HepG2 (cell line): ENCODE measurements around the gene OR4Q3. TPM values are rescaled to one million over a fixed set of nuclear protein-coding genes. Genes with fewer than 3 reads are reported as not detected.

Source experiments
- ATAC-seq: fragments of 200-7000 bp; cut with Tn5 transposase; 3 replicates; pipeline ENCODE4 v1.9.1; 2020; ENCODE audit warnings: mild to moderate bottlenecking, moderate library complexity
- Bru-seq: library from RNA; stranded (reverse); fragments of 400-500 nt; gene quantifications from one replicate; lab custom pipeline; 2021; lab: Mats Ljungman, UMichigan
- BruChase-seq, 2 experiments: library from RNA; stranded (reverse); fragments of 400-500 nt; gene quantifications; one replicate each; lab custom pipeline; 2021; lab: Mats Ljungman, UMichigan
- BruUV-seq: library from RNA; stranded (reverse); fragments of 400-500 nt; replicated peaks from 2 replicates; lab custom pipeline; 2021; lab: Mats Ljungman, UMichigan
- CTCF ChIA-PET: fragments of 300-600 bp; formaldehyde crosslinking; extraction: SDS; loops from one replicate; lab custom pipeline; 2021; ENCODE audit warnings: low total read pairs, inconsistent platforms, low intra/inter-chr PET ratio; lab: Yijun Ruan, JAX
- POLR2A ChIA-PET: fragments of 350-600 bp; sonication (Branson Sonifier 250); formaldehyde crosslinking; loops from one replicate; lab custom pipeline; 2020; ENCODE audit warnings: antibody characterized with exemption, inconsistent platforms; lab: Yijun Ruan, JAX
- DNase-seq: peaks from one replicate; pipeline ENCODE4 v3.0.0-alpha.2; 2015; ENCODE audit warnings: low spot score
- FAIRE-seq: peaks from 3 replicates; lab custom pipeline; 2011; peaks lifted over from hg19 to GRCh38; lab: Jason Lieb, UNC
- H2AFZ ChIP-seq: one replicate; pipeline ENCODE4 v1.6.1; 2011; ENCODE audit warnings: low read length, inconsistent platforms
- H3K27ac ChIP-seq: fragments of 300-600 bp; 3 replicates; pipeline ENCODE4 v1.8.0; 2011; ENCODE audit warnings: mixed run types, mild to moderate bottlenecking, mixed read lengths, low read length, inconsistent platforms; ENCODE audit not compliant: insufficient read depth; ENCODE audit errors: extremely low read length
- H3K27me3 ChIP-seq, 2 experiments: fragments of 200-600 bp in 1 of 2; 2 replicates in 1 of 2; 3 replicates in 1 of 2; pipeline versions ENCODE4 v1.6.0 to v1.8.0; 2011; ENCODE audit warnings: low read length in 2 of 2, mild to moderate bottlenecking in 2 of 2, moderate library complexity in 2 of 2, inconsistent platforms in 1 of 2; ENCODE audit not compliant: insufficient read depth in 2 of 2, control insufficient read depth in 1 of 2
- H3K36me3 ChIP-seq, 2 experiments: fragments of 200-600 bp in 1 of 2; replicated peaks in 1 of 2; 2 replicates in 1 of 2; 3 replicates in 1 of 2; pipeline versions ENCODE4 v1.5.1 to v1.8.0; 2011; ENCODE audit warnings: low read length in 2 of 2, inconsistent platforms in 1 of 2; ENCODE audit not compliant: insufficient read depth in 2 of 2, control insufficient read depth in 1 of 2
- H3K4me1 ChIP-seq: 2 replicates; pipeline ENCODE4 v1.5.1; 2012; ENCODE audit warnings: low read length, inconsistent platforms; ENCODE audit not compliant: insufficient read depth
- H3K4me2 ChIP-seq: 2 replicates; pipeline ENCODE4 v1.6.0; 2011; ENCODE audit warnings: low read depth, low read length, inconsistent platforms
- H3K4me3 ChIP-seq, 3 experiments: fragments of 200-600 bp in 1 of 3; sonication (generic), shearing (Covaris generic) in 1 of 3; replicated peaks in 1 of 3; 2 replicates each; pipeline ENCODE4 v1.5.1; 2011 to 2016; ENCODE audit warnings: low read length in 3 of 3, inconsistent platforms in 2 of 3, low read depth in 2 of 3, mild to moderate bottlenecking in 2 of 3, control low read depth in 1 of 3, mixed read lengths in 1 of 3; ENCODE audit not compliant: insufficient read depth in 1 of 3
- H3K79me2 ChIP-seq: one replicate; pipeline ENCODE4 v1.6.1; 2011; ENCODE audit warnings: low read length, inconsistent platforms; ENCODE audit not compliant: insufficient read depth
- H3K9ac ChIP-seq: 2 replicates; pipeline ENCODE4 v1.6.0; 2011; ENCODE audit warnings: mild to moderate bottlenecking, low read depth, low read length, inconsistent platforms; ENCODE audit not compliant: insufficient read depth
- H3K9me3 ChIP-seq: 2 replicates; pipeline ENCODE4 v1.5.1; 2012; ENCODE audit warnings: mild to moderate bottlenecking, low read length
- H4K20me1 ChIP-seq: 2 replicates; pipeline ENCODE4 v1.6.0; 2011; ENCODE audit warnings: inconsistent platforms, mild to moderate bottlenecking, low read length, moderate library complexity; ENCODE audit not compliant: insufficient read depth
- CHD2 ChIP-seq: IDR thresholded peaks from 2 replicates; pipeline ENCODE4 v1.6.1; 2011; ENCODE audit warnings: low read depth, low read length, improper control_type of control experiment
- DNMT3B ChIP-seq: conservative IDR thresholded peaks from 2 replicates; pipeline ENCODE4 v1.6.1; 2016; ENCODE audit warnings: missing biosample characterization, control low read depth
- MAFG ChIP-seq: sonication (generic); formaldehyde crosslinking; IDR thresholded peaks from 2 replicates; pipeline ENCODE4 v1.5.1; 2020; ENCODE audit warnings: mild to moderate bottlenecking, missing genetic modification reagents
- MBNL3 ChIP-seq: fragments of 250-450 bp; sonication (Bioruptor Pico); conservative IDR thresholded peaks from 2 replicates; pipeline ENCODE4 v1.8.0; 2022; ENCODE audit warnings: mild to moderate bottlenecking, inconsistent platforms
- MIER3 ChIP-seq: IDR thresholded peaks from 2 replicates; pipeline ENCODE4 v1.6.1; 2016; ENCODE audit warnings: missing compliant biosample characterization, borderline replicate concordance
- NFKB2 ChIP-seq: sonication (generic); formaldehyde crosslinking; IDR thresholded peaks from 2 replicates; pipeline ENCODE4 v1.4.0; 2020; ENCODE audit warnings: missing genetic modification reagents, borderline replicate concordance
- PLRG1 ChIP-seq: fragments of 450-650 bp; conservative IDR thresholded peaks from 2 replicates; pipeline ENCODE4 v1.6.1; 2016
- SUZ12 ChIP-seq: fragments of 150-350 bp; IDR thresholded peaks from 2 replicates; pipeline ENCODE4 v1.6.1; 2014; ENCODE audit warnings: low read depth, low read length
- TAF1 ChIP-seq: sonication (generic); formaldehyde crosslinking; IDR thresholded peaks from 2 replicates; pipeline ENCODE4 v1.4.0; 2020; ENCODE audit warnings: missing genetic modification reagents
- TRIM24 ChIP-seq: sonication (generic); formaldehyde crosslinking; IDR thresholded peaks from 2 replicates; pipeline ENCODE4 v1.8.0; 2022; ENCODE audit warnings: mild to moderate bottlenecking, missing genetic modification reagents
- ZFP62 ChIP-seq: sonication (generic); formaldehyde crosslinking; IDR thresholded peaks from 2 replicates; pipeline ENCODE4 v1.4.0; 2020; ENCODE audit warnings: missing genetic modification reagents
- ZNF282 ChIP-seq: fragments of 450-650 bp; IDR thresholded peaks from 2 replicates; pipeline ENCODE4 v1.6.1; 2018; ENCODE audit not compliant: partially characterized antibody
- ZNF33B ChIP-seq: sonication (generic); formaldehyde crosslinking; IDR thresholded peaks from 2 replicates; pipeline ENCODE4 v1.5.1; 2020; ENCODE audit warnings: mild to moderate bottlenecking, missing genetic modification reagents
- ZNF768 ChIP-seq: sonication (generic); formaldehyde crosslinking; IDR thresholded peaks from 2 replicates; pipeline ENCODE4 v1.4.0; 2020; ENCODE audit warnings: missing genetic modification reagents
- ZSCAN20 ChIP-seq: sonication (generic); formaldehyde crosslinking; IDR thresholded peaks from 2 replicates; pipeline ENCODE4 v1.4.0; 2020; ENCODE audit warnings: missing genetic modification reagents, mild to moderate bottlenecking, borderline replicate concordance
- WGBS: methylation state at CpG from one replicate; pipeline ENCODE4 v1.1.6; 2017; ENCODE audit warnings: low lambda C conversion rate; 5-methylcytosine and 5-hydroxymethylcytosine counted together
- in situ Hi-C: cut with HindIII; loops from 2 replicates; pipeline ENCODE4 v1.10.0; 2017; ENCODE audit warnings: low pct_unique_long_range_greater_than_20kb; ENCODE audit not compliant: extremely low pct_ligation_motif_present
- intact Hi-C: fragments of 100-400 bp; cut with micrococcal nuclease; formaldehyde crosslinking; loops from one replicate; pipeline ENCODE4 v1.10.0; 2022; ENCODE audit not compliant: unreplicated experiment
- long read RNA-seq, 2 experiments: library from RNA in 1 of 2; library from polyadenylated mRNA in 1 of 2; stranded (forward) in 1 of 2; unstranded in 1 of 2; transcript quantifications; one replicate each; pipeline ENCODE4 v2.0.0, GENCODE V29; 2019 to 2022
- polyA minus RNA-seq, 3 experiments: library from RNA; depleted of rRNA, polyadenylated mRNA; stranded (reverse); fragments of >200 nt; gene quantifications; 2 replicates each; pipeline ENCODE4 v1.2.3, GENCODE V29; 2011; ENCODE audit warnings: low replicate concordance in 1 of 3
- polyA plus RNA-seq, 8 experiments: library from polyadenylated mRNA; depleted of rRNA in 3 of 8; stranded (reverse) in 7 of 8; unstranded in 1 of 8; fragments of >200 nt; fragmentation: Illumina TruSeq in 4 of 8; extraction: Trizol in 4 of 8; gene quantifications; 2 replicates each; pipeline versions ENCODE4 v1.2.1 to v1.2.3, GENCODE V29; 2011 to 2016; ENCODE audit warnings: low read depth in 4 of 8, missing spikeins in 1 of 8, mixed read lengths in 1 of 8; ENCODE audit not compliant: insufficient read depth in 1 of 8
- total RNA-seq, 5 experiments: library from RNA; depleted of rRNA; stranded (reverse); fragments of >200 nt; fragmentation: Illumina TruSeq; extraction: Trizol; gene quantifications; 2 replicates each; pipeline ENCODE4 v1.2.3, GENCODE V29; 2016; ENCODE audit warnings: low read depth in 1 of 5
- TF ChIP-seq, protein P1 (sequence below): sonication (generic); formaldehyde crosslinking; IDR thresholded peaks from 2 replicates; pipeline ENCODE4 v1.5.0; 2020; ENCODE audit warnings: mild to moderate bottlenecking, missing genetic modification reagents

OR4Q3 gene
- total RNA-seq (2016; rRNA removed; fragmentation: Illumina TruSeq; extraction: Trizol) = not detected in 2 replicates
- not detected in 2 replicates for total RNA-seq (2016; cell fraction: cytosol; rRNA removed; fragmentation: Illumina TruSeq; extraction: Trizol; ENCODE audit: low read depth)
- not detected in 2 replicates for total RNA-seq (2016; cell fraction: insoluble cytoplasmic fraction; rRNA removed; fragmentation: Illumina TruSeq; extraction: Trizol)
- not detected in 2 replicates for total RNA-seq (2016; cell fraction: membrane; rRNA removed; fragmentation: Illumina TruSeq; extraction: Trizol)
- total RNA-seq (2016; cell fraction: nucleus; rRNA removed; fragmentation: Illumina TruSeq; extraction: Trizol) = not detected in 2 replicates
- polyA plus RNA-seq (2011; rRNA removed) = not detected in 2 replicates
- not detected in 2 replicates for polyA plus RNA-seq (2011; cell fraction: cytosol; rRNA removed)
- polyA plus RNA-seq (2011; cell fraction: nucleus; rRNA removed) = not detected in 2 replicates
- not detected in 2 replicates for polyA plus RNA-seq (2012)
- polyA plus RNA-seq (2016; cell fraction: cytosol; fragmentation: Illumina TruSeq; extraction: Trizol; ENCODE audit: low read depth) = not detected in 2 replicates
- not detected in 2 replicates for polyA plus RNA-seq (2016; cell fraction: insoluble cytoplasmic fraction; fragmentation: Illumina TruSeq; extraction: Trizol; ENCODE audit: low read depth)
- polyA plus RNA-seq (2016; cell fraction: membrane; fragmentation: Illumina TruSeq; extraction: Trizol; ENCODE audit: low read depth) = not detected in 2 replicates
- polyA plus RNA-seq (2016; cell fraction: nucleus; fragmentation: Illumina TruSeq; extraction: Trizol; ENCODE audit: insufficient read depth, low read depth) = not detected in 2 replicates
- polyA minus RNA-seq (2011; rRNA and poly(A)+ RNA removed; ENCODE audit: low replicate concordance) = not detected in 2 replicates
- not detected in 2 replicates for polyA minus RNA-seq (2011; cell fraction: cytosol; rRNA and poly(A)+ RNA removed)
- not detected in 2 replicates for polyA minus RNA-seq (2011; cell fraction: nucleus; rRNA and poly(A)+ RNA removed)
- not detected for Bru-seq, nascent RNA
- not detected for BruChase-seq, experiment 1, labeled RNA remaining after a 6-hour chase
- not detected for BruChase-seq, experiment 2, labeled RNA remaining after a 2-hour chase
- long read RNA-seq, experiment 1 = 0 reads
- long read RNA-seq, experiment 2 = 0 reads

DNA sequence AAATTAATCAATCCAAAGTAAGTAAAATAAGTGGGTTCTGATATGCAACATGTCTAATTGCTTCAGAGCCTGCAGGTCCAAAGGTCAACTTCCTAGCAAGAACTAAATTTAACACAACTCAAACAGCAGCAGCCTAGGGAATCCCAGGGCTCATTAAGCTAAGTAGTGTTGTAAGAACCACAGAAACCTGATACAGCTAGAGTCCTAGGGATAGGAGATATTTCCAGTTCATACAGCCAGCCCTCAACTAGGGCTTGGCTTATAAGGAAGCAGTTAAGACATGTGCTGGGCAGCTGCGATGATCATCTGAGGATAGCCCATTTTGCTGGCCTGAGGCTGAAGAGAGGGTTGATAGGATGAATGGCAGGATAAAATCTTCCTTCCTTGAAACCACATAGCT lies at the start of gene OR4Q3:
TSS of gene OR4Q3 (plus strand) at position 316 of the 400 bp plus-strand sequence.
- Histone ChIP-seq H3K27ac (no peak within 1 kb of the TSS), H3K79me2 (no peaks in the 10 kb centered on the region), H2AFZ (no peak within 1 kb of the TSS), H3K36me3 (no peaks in the 10 kb centered on the region), H4K20me1 (no peaks in the 10 kb centered on the region), H3K9me3 (no peaks in the 10 kb centered on the region), H3K4me3 (no peak within 1 kb of the TSS), H3K9ac (no peak within 1 kb of the TSS), H3K27me3 (no peaks in the 10 kb centered on the region), H3K4me2 (no peak within 1 kb of the TSS), H3K4me1 (no peaks in the 10 kb centered on the region)
- TF ChIP-seq ZSCAN20 (CRISPR knock-in tag) = no peak
- TF ChIP-seq NFKB2 = no peak
- no peak for TF ChIP-seq PLRG1
- TF ChIP-seq TAF1 (CRISPR knock-in tag) = no peak
- no peak for TF ChIP-seq CHD2
- TF ChIP-seq ZNF768 (CRISPR knock-in tag) = no peak
- TF ChIP-seq TRIM24 (CRISPR knock-in tag) = no peak
- no peak for TF ChIP-seq ZNF282
- no peak for TF ChIP-seq MAFG (CRISPR knock-in tag)
- TF ChIP-seq SUZ12 = no peak
- no peak for TF ChIP-seq MBNL3
- TF ChIP-seq ZNF33B = no peak
- no peak for TF ChIP-seq ZFP62 (CRISPR knock-in tag)
- no peak for TF ChIP-seq DNMT3B
- no peak for TF ChIP-seq MIER3 (CRISPR knock-in tag)
- TF ChIP-seq, protein P1, sequence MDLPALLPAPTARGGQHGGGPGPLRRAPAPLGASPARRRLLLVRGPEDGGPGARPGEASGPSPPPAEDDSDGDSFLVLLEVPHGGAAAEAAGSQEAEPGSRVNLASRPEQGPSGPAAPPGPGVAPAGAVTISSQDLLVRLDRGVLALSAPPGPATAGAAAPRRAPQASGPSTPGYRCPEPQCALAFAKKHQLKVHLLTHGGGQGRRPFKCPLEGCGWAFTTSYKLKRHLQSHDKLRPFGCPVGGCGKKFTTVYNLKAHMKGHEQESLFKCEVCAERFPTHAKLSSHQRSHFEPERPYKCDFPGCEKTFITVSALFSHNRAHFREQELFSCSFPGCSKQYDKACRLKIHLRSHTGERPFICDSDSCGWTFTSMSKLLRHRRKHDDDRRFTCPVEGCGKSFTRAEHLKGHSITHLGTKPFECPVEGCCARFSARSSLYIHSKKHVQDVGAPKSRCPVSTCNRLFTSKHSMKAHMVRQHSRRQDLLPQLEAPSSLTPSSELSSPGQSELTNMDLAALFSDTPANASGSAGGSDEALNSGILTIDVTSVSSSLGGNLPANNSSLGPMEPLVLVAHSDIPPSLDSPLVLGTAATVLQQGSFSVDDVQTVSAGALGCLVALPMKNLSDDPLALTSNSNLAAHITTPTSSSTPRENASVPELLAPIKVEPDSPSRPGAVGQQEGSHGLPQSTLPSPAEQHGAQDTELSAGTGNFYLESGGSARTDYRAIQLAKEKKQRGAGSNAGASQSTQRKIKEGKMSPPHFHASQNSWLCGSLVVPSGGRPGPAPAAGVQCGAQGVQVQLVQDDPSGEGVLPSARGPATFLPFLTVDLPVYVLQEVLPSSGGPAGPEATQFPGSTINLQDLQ (CRISPR knock-in tag) = no peak
- ATAC-seq = no peak
- in situ Hi-C loops = no loop called here
- 0% methylated on average over 1 of the region's 1 CpG for WGBS
- FAIRE-seq = no peak
- CTCF ChIA-PET = no interaction called here
- no peak for DNase-seq
- POLR2A ChIA-PET = no interaction called here
- no TSS peak for BruUV-seq
- intact Hi-C loops = no loop called here
